Inferior parietal cortex (tissue), 1 donor: ENCODE results near the gene RALA.
A peak's percentile ranks its signal among the peaks of the same experiment; 100 is the strongest.
"Not testable (repeated sequence)": the region's sequence is repeated elsewhere in the genome, so short reads cannot be mapped to it uniquely, and the experiment has no call there.

Source experiments
- DNase-seq: peaks from one replicate; pipeline ENCODE4 v3.0.0-alpha.2; 2016; ENCODE audit errors: extremely low spot score

RALA gene

DNA sequence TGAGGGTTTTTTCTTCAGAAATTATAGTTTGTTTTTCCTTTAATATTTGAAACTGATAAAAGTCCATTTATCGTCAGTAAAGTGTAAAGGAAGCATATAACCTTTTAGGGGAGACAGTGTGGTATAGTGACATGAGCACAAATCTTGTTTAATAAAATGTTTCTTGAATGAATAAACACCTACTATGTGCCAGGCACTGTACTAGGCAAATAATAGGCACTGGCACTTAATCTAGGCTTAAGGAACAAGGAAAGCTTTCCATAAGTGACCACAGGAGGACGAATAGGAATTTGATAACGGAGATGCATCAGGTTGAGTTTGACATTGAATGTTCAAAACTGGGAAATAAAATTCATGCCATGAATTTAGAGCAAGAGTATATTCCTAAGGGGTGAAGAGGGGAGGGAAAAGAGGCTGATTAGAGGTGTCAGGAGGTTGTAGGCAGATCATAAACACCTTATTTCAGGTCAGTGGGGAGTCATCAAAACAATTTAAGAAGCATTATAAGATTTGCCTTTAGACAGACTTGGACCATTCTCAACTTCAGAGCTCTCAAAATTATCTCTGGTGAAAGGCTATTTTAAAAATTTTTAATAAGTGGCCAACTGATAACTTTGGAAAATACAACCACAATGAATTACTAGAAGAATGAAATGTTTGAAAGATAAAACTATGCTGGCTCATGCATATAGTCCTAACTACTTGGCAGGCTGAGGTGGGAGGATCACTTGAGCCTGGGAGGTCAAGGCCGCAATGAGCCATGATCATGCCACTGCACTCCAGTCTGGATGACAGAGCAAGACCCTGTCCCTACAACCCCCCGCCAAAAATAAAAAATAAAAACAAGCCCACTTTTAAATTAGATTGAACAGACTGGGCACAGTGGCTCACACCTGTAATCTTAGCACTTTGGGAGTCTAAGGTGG is 22.4 kb downstream of the RALA start:
- DNase-seq = no peak

DNA sequence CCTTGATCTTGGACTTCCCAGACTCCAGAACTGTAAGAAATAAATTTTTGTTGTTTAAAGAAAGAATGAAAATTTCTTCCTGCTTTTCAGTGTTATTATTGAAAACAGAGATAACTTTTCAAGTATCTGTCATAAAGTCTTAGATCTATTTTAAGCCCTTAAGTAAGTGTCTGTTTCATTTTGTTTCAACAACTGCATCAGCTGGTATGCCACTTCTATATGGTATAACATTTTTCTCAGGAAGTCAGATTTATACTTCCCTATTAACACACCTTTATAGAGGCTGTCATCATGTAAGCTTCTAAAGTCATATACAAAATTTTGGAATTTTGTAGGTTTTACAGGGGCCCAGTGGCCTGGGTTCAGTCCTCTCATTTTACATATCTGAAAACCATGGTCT is 24.4 kb downstream of the RALA start:
- no peak for DNase-seq

- no peak for DNase-seq
Measured at GRCh38 chr7:39650676-39651075, 27.3 kb downstream of the RALA start.

DNA sequence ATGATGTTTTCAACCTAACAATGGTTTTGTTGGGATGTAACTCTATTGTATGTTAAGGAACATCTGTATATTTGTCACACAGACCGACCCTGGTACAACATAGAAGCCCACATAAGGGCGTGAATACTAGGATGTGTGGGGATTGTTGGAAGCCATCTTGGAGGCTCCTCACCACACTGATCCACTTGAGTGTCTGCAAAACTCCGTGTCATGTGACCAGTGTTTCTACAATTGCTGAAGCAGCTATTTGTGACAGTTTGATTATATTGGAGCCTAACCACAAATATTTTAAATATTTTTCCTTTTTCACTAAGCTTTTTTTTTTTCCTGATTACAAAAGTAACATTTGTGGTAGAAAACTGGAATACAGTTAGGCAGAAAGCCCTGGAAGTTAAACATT is 27.9 kb downstream of the RALA start:
- no peak for DNase-seq

GRCh38 chr7:39656415-39656814 is 33.0 kb downstream of the RALA start:
- DNase-seq = no peak

DNA sequence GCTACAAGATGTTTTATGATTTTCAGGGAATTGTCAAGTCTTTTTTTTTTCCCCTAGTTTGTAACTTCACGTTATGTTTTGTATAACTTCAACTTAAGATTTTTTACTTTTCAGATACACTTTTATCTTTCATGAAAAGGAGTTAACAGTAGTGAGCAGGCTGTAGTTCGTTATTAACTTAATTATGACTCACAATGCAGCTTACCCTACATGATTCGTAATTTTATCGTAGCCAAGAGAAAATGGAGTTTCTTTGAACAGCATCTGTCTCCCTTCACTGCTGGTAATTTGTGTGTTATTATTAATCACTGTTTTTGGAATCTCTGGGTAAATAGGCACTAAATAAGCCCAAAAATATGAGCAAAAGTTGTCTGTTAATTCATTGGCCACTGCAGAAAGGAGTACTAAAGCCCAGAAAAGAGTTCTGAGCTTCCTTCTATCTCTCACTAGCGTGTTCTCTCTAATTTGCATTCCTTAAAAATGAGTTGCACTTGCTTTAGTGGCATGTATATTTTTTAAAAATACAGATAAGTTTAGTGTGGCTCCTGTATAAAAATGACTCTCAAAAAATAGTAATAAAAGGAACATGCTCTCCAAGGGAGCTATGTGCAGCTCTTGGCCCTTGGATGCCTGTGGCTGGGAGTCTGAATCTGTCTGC is 36.1 kb downstream of the RALA start:
- DNase-seq = no peak

DNA sequence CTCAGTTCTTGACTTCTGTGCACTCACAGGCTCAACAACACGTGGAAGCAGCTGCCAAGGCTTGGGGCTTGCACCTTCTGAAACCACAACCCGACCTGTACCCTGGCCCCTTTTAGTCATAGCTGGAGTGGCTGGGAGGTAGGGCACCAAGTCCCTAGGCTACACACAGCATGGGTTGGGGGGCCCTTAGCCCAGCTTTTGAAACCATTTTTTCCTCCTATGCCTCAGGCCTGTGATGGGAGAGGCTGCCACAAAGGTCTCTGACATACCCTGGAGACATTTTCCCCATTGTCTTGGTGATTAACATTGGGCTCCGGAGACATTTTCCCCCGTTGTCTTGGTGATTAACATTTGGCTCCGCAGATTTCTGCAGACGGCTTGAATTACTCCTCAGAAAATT is 38.6 kb downstream of the RALA start:
- no peak for DNase-seq

DNA sequence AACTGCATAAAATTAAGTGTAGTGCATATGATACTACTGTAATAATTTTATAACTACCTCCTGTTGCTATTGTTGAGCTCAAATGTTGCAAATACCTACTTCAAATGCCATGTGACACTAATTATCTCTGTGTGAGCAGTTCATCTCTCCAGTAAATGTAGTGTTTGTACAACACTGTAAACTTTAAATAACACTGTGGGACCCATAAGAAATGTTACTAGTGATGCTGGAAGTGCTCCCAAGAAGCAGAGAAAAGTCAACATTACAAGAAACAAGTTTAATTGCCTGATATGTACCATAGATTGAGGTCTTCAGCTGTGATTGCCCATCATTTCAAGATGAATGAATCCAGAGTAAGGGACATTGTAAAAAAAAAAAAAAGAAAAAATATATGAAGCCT is 39.9 kb downstream of the RALA start:
- no peak for DNase-seq

GRCh38 chr7:39664057-39664456 is 40.7 kb downstream of the RALA start:
- no peak for DNase-seq

DNA sequence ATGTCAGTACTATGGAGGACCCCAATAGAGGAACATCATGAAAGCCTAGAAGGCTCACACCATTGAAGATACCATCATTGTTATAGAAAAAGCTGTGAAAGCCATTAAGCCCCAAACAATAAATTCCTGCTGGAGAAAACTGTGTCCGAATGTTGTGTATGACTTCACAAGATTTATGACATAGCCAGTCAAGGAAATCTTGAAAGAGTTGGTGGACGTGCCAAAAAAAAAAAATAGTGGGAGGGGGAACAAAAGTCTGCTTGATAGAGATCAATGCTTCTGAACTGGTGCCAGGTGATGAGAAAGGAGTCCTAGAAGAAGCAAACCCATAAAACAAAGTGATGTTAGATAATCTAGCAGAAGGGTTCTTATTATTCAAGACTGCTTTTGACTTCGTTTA is 41.2 kb downstream of the RALA start:
- DNase-seq = no peak

- no peak for DNase-seq
Measured at GRCh38 chr7:39666562-39666961, 43.2 kb downstream of the RALA start.

- DNase-seq = peak; percentile 31
Measured at GRCh38 chr7:39667341-39667923, 44.1 kb downstream of the RALA start.

GRCh38 chr7:39668280-39668679 is 44.9 kb downstream of the RALA start:
- not testable (repeated sequence) for DNase-seq

GRCh38 chr7:39670052-39670451 is 46.7 kb downstream of the RALA start:
- no peak for DNase-seq

DNA sequence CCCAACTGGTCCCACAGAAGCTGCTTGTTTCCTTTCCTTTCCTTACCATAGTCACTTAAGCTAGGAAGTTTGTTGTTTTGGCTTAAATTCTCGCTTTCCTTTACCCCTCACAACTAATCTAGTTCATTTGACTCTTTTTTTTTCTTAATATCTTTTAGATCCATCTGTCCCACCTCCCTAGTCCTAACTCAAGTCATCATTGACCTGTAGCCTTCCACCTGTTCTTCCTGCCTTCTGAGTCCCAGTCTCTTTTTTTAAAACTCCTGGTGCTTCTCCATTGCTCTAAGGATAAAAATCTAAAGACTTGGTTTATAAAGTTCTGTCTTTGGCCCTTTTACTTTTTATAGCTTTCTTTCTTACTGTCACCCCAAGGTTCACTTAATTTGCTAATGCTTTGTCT is 47.6 kb downstream of the RALA start:
- no peak for DNase-seq

DNA sequence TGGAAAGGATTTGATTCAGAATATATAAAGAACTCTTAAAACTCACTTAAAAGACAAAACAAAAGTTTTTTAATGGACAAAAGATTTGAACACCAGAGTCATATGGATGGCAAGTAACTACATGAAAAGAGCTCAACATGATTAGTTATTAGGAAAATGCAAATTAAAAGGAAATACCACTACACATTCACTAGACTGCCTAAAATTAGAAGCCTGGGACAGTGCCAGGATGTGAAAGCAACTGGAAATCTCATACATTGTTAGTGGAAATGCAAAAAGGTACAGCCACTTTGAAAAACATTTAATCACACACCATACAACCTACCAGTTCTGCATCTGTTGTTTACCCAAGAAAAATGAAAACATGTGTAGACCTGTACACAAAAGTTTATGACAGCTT is 48.8 kb downstream of the RALA start:
- DNase-seq = no peak

- no peak for DNase-seq
Measured at GRCh38 chr7:39673868-39674267, 50.5 kb downstream of the RALA start.

- DNase-seq = peak; percentile 74
Measured at GRCh38 chr7:39674406-39674805, 51.0 kb downstream of the RALA start.

DNA sequence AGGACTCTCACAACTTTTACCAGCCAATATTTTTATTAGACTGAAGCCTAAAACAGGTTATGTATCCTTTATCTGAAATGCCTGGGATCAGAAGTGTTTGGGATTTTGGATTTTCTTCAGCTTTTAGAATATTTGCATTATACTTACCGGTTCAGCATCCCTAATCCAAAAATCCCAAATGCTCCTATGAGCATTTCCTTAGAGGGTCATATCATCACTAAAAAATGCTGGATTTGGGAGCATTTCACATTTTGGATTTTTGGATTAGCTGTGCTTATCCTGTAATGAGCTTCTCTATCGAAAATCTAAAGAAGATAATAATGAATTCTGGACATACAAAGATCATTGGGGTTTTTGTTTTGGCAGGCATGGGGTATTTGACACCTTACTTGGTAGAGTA is 53.0 kb downstream of the RALA start:
- DNase-seq = no peak

GRCh38 chr7:39678930-39679709 is 55.7 kb downstream of the RALA start:
- no peak for DNase-seq

- DNase-seq = not testable (repeated sequence)
Measured at GRCh38 chr7:39679874-39680273, 56.5 kb downstream of the RALA start.

GRCh38 chr7:39681887-39682441 is 58.6 kb downstream of the RALA start:
- DNase-seq = no peak
